Adipose tissue (tissue), 3 donors: ENCODE results near the gene CCT5. TPM values are rescaled to one million over a fixed set of nuclear protein-coding genes. Genes with fewer than 3 reads are reported as not detected.

Experiments
- H3K27ac ChIP-seq: one replicate; pipeline ENCODE4 v1.5.1; 2013; ENCODE audit warnings: low read depth, low read length
- WGBS, 3 donors: extraction: QIAGEN DNeasy Blood & Tissue Kit; methylation state at CpG; one replicate each; pipeline ENCODE4 v1.1.7; 2013; 5-methylcytosine and 5-hydroxymethylcytosine counted together
- polyA plus RNA-seq, 3 donors: library from polyadenylated mRNA; stranded (reverse); fragments of 200-250 nt; gene quantifications; one replicate each; pipeline ENCODE4 v1.2.3, GENCODE V29; 2013
- donor health status: healthy with polysubstance abuse.
- donor health status: Bipolar disorder and iron deficiency.
- donor health status: healthy.

The CCT5 gene
- polyA plus RNA-seq, 3 donors, result 80.2 to 237 (median 107) TPM

GRCh38 chr5:10289991-10290390 is 39.9 kb downstream of the CCT5 start:
- no peak overlapping the region for H3K27ac ChIP-seq
- WGBS, 3 donors, result 89 to 96% (median 91%) methylated on average over 10 of the region's 10 CpGs

GRCh38 chr5:10290438-10290837 is 40.4 kb downstream of the CCT5 start:
- 86 to 87% (median 87%) methylated on average over 9 of the region's 9 CpGs for WGBS, 3 donors
- H3K27ac ChIP-seq, result no peak overlapping the region

- 64 to 84% (median 76%) methylated on average over 9 of the region's 9 CpGs for WGBS, 3 donors
- no peak overlapping the region for H3K27ac ChIP-seq
Measured at GRCh38 chr5:10291692-10292339, 41.7 kb downstream of the CCT5 start.

- no peak overlapping the region for H3K27ac ChIP-seq
- WGBS, 3 donors, result 91 to 94% (median 92%) methylated on average over 3 of the region's 3 CpGs
Measured at GRCh38 chr5:10293907-10294662, 44.0 kb downstream of the CCT5 start.

- H3K27ac ChIP-seq, result no peak overlapping the region
- 72 to 95% (median 86%) methylated on average over 8 of the region's 8 CpGs for WGBS, 3 donors
Measured at GRCh38 chr5:10295619-10296326, 45.7 kb downstream of the CCT5 start.

- 79 to 83% (median 83%) methylated on average over 14 of the region's 14 CpGs for WGBS, 3 donors
Measured at GRCh38 chr5:10297646-10298204, 47.6 kb downstream of the CCT5 start.

GRCh38 chr5:10300246-10300645 is 50.2 kb downstream of the CCT5 start:
- no peak overlapping the region for H3K27ac ChIP-seq
- WGBS, 3 donors, result 90 to 95% (median 90%) methylated on average over 5 of the region's 5 CpGs

More at GRCh38 chr5:10297646-10298204, 47.6 kb downstream of the CCT5 start:
- no peak overlapping the region for H3K27ac ChIP-seq

GRCh38 chr5:10301266-10301665 is 51.2 kb downstream of the CCT5 start:
- WGBS, 3 donors, result 25 to 80% (median 69%) methylated on average over 7 of the region's 7 CpGs
- H3K27ac ChIP-seq, result no peak overlapping the region

- no peak overlapping the region for H3K27ac ChIP-seq
- 36 to 77% (median 71%) methylated on average over 11 of the region's 11 CpGs for WGBS, 3 donors
Measured at GRCh38 chr5:10301842-10302610, 51.9 kb downstream of the CCT5 start.

- H3K27ac ChIP-seq, result no peak overlapping the region
- WGBS, 3 donors, result 63 to 84% (median 72%) methylated on average over 2 of the region's 2 CpGs
Measured at GRCh38 chr5:10303201-10303600, 53.1 kb downstream of the CCT5 start.

- WGBS, 3 donors, result 67 to 85% (median 74%) methylated on average over 5 of the region's 5 CpGs
- no peak overlapping the region for H3K27ac ChIP-seq
Measured at GRCh38 chr5:10303699-10304170, 53.7 kb downstream of the CCT5 start.

- WGBS, 3 donors, result 82 to 97% (median 86%) methylated on average over 5 of the region's 5 CpGs
- H3K27ac ChIP-seq, result no peak overlapping the region
Measured at GRCh38 chr5:10304932-10305331, 54.9 kb downstream of the CCT5 start.

- no peak overlapping the region for H3K27ac ChIP-seq
- WGBS, 3 donors, result 51 to 61% (median 60%) methylated on average over 5 of the region's 5 CpGs
Measured at GRCh38 chr5:10306114-10306513, 56.0 kb downstream of the CCT5 start.

GRCh38 chr5:10306806-10307205 is 56.7 kb downstream of the CCT5 start:
- 44 to 54% (median 45%) methylated on average over 8 of the region's 8 CpGs for WGBS, 3 donors
- no peak overlapping the region for H3K27ac ChIP-seq

- WGBS, 3 donors, result 1 to 3% (median 2%) methylated on average over 56 of the region's 56 CpGs
- no peak within 1 kb of the TSS for H3K27ac ChIP-seq
Measured at GRCh38 chr5:10307206-10308148, 57.4 kb downstream of the CCT5 start, which contains the start of gene CMBL. Gene CMBL, minus strand, starts transcription at chr5:10307902. Its CDS starts 17,140 bp downstream, at chr5:10290762.

GRCh38 chr5:10308844-10309243 is 58.8 kb downstream of the CCT5 start:
- WGBS, 3 donors, result 79 to 84% (median 81%) methylated on average over 6 of the region's 6 CpGs
- H3K27ac ChIP-seq, result no peak overlapping the region
